H1 (cell line): ENCODE data around the gene CCDC102A. TPM values are rescaled to one million over a fixed set of nuclear protein-coding genes. Genes with fewer than 3 reads are reported as not detected.

Experiments used
- CBX5 ChIP-seq: fragments of 300-800, 300-1000 bp; sonication (generic); IDR thresholded peaks from 2 replicates; pipeline ENCODE4 v1.7.1; 2016; ENCODE audit warnings: antibody characterized with exemption, low read length, low read depth
- CHD1 ChIP-seq: IDR thresholded peaks from 2 replicates; pipeline ENCODE4 v1.6.1; 2012; ENCODE audit warnings: low read depth, low read length, improper control_type of control experiment
- NRF1 ChIP-seq: IDR thresholded peaks from 2 replicates; pipeline ENCODE4 v1.6.1; 2011; ENCODE audit warnings: mild to moderate bottlenecking, low read depth, low read length, improper control_type of control experiment
- polyA plus RNA-seq, 7 experiments: library from polyadenylated mRNA; depleted of rRNA in 3 of 7; stranded (reverse) in 5 of 7; unstranded in 2 of 7; fragments of >200 nt in 5 of 7; fragments of 200-250 nt in 2 of 7; gene quantifications; 1 replicate in 5 of 7; 2 replicates in 1 of 7; 4 replicates in 1 of 7; pipeline versions ENCODE4 v1.2.1 to v1.2.3, GENCODE V29; 2011 to 2013; ENCODE audit warnings: missing spikeins in 2 of 7, mixed read lengths in 2 of 7
- total RNA-seq: library from RNA; stranded (reverse); fragmentation: NEBNext Ultra II Directional; extraction: Animal tissue kit (Norgen Biotek cat#: 25700); gene quantifications from 2 replicates; pipeline ENCODE4 v1.2.1, GENCODE V29; 2021

The CCDC102A gene
- total and polyA plus RNA-seq, 2 of the 8 experiments (the other 6 are each of a cell fraction or from before 2014, with no cell fraction given), result 4.0 to 7.5 TPM

GRCh38 chr16:57540906-57541753 lies 4.8 kb upstream of the CCDC102A start (continued):
- TF ChIP-seq CHD1 (no peak), NRF1 (no peak), CBX5 (no peak)
